NB4 (cell line): Measurements from ENCODE around the gene SEPTIN8.

Source experiments
- DNase-seq: peaks from one replicate; pipeline ENCODE4 v3.0.0; 2010; ENCODE audit warnings: low read depth
- H3K4me3 ChIP-seq: one replicate; pipeline ENCODE4 v1.5.1; 2011; ENCODE audit warnings: mild to moderate bottlenecking, low read depth, low read length, moderate library complexity
- MAX ChIP-seq: IDR thresholded peaks from 2 replicates; pipeline ENCODE4 v1.6.1; 2011; ENCODE audit warnings: low read depth, low read length
- MYC ChIP-seq: IDR thresholded peaks from 2 replicates; pipeline ENCODE4 v1.6.1; 2011; ENCODE audit warnings: low read depth, low read length
- POLR2A ChIP-seq: IDR thresholded peaks from 2 replicates; pipeline ENCODE4 v1.6.1; 2011; ENCODE audit warnings: mild to moderate bottlenecking; ENCODE audit not compliant: insufficient read length; ENCODE audit errors: extremely low read depth
- TF ChIP-seq, protein P1 (sequence below): IDR thresholded peaks from one replicate; pipeline ENCODE4 v1.5.1; 2012; ENCODE audit warnings: low read depth, low read length

Gene SEPTIN8

GRCh38 chr5:132733499-132734148 is 43.4 kb downstream of the SEPTIN8 start:
- TF ChIP-seq POLR2A (no peak), MYC (no peak), MAX (no peak)
- TF ChIP-seq, protein P1, sequence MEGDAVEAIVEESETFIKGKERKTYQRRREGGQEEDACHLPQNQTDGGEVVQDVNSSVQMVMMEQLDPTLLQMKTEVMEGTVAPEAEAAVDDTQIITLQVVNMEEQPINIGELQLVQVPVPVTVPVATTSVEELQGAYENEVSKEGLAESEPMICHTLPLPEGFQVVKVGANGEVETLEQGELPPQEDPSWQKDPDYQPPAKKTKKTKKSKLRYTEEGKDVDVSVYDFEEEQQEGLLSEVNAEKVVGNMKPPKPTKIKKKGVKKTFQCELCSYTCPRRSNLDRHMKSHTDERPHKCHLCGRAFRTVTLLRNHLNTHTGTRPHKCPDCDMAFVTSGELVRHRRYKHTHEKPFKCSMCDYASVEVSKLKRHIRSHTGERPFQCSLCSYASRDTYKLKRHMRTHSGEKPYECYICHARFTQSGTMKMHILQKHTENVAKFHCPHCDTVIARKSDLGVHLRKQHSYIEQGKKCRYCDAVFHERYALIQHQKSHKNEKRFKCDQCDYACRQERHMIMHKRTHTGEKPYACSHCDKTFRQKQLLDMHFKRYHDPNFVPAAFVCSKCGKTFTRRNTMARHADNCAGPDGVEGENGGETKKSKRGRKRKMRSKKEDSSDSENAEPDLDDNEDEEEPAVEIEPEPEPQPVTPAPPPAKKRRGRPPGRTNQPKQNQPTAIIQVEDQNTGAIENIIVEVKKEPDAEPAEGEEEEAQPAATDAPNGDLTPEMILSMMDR, result no peak
- no peak overlapping the region for H3K4me3 ChIP-seq
- no peak for DNase-seq

DNA sequence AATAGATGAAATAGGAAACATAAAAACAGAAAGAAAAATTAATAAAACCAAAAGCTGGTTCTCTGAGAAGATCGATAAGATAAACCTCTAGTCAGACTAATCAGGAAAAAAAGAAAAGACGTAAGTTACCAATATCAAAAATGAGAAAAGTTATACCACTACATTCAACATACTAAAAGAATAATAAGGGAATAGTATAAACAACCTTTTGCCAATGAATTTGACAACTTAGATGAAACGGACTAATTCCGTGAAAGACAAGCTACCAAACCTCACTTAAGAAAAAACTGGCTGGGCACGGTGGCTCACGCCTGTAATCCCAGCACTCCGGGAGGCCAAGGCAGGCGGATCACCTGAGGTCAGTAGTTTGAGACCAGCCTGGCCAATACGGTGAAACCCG is 47.1 kb downstream of the SEPTIN8 start:
- H3K4me3 ChIP-seq, result no peak overlapping the region
- TF ChIP-seq POLR2A (no peak), MAX (no peak), MYC (no peak)
- TF ChIP-seq, protein P1, result no peak
- DNase-seq, result no peak

DNA sequence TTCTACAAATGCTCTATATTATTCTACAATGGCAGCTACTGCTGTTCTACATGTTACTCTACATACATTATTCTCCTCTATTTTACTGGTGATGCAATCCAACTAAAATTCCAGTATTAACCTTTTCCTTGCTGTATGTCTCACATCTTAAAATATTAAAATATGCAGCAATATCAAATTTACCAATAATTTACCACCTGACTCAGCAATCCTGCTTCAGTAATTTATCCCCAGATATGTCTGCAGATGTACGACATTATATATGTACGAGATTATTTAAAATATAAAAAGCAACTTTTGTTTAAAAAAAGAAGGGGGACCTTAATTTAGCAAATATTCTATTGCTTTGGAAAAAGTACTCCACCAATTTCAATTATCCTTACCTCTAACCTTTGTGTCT is 51.3 kb downstream of the SEPTIN8 start:
- no peak for TF ChIP-seq MAX
- no peak for TF ChIP-seq MYC
- TF ChIP-seq, protein P1, result no peak
- TF ChIP-seq POLR2A, result no peak
- no peak overlapping the region for H3K4me3 ChIP-seq
- no peak for DNase-seq

- TF ChIP-seq MAX (no peak), POLR2A (no peak), MYC (no peak)
- TF ChIP-seq, protein P1, result no peak
- no peak overlapping the region for H3K4me3 ChIP-seq
- DNase-seq, result no peak
Measured at GRCh38 chr5:132718544-132719312, 58.3 kb downstream of the SEPTIN8 start.

GRCh38 chr5:132714456-132715307 is 62.4 kb downstream of the SEPTIN8 start:
- TF ChIP-seq, protein P1, result no peak
- no peak for TF ChIP-seq MAX
- no peak for TF ChIP-seq POLR2A
- TF ChIP-seq MYC, result no peak
- DNase-seq, result peak; percentile 6
- H3K4me3 ChIP-seq, result no peak overlapping the region
